SK-N-SH treated with all-trans-retinoic acid at 6 μM for 48 hours (cell line): ENCODE results near the gene S1PR4.

Experiments used
- ATAC-seq: fragments of 200-7000 bp; cut with Tn5 transposase; 3 replicates; pipeline ENCODE4 v1.9.1; 2020; ENCODE audit warnings: mild to moderate bottlenecking, moderate library complexity
- ARNTL ChIP-seq: fragments of 450-650 bp; formaldehyde crosslinking; IDR thresholded peaks from 2 replicates; pipeline ENCODE4 v1.5.0; 2020; ENCODE audit warnings: low read depth, mild to moderate bottlenecking, moderate library complexity, borderline replicate concordance
- BACH2 ChIP-seq: fragments of 250-450 bp; sonication (Bioruptor Pico); IDR thresholded peaks from 2 replicates; pipeline ENCODE4 v1.9.0; 2021; ENCODE audit warnings: mild to moderate bottlenecking, borderline replicate concordance
- CREB5 ChIP-seq: fragments of 250-450 bp; sonication (Bioruptor Pico); IDR thresholded peaks from 2 replicates; pipeline ENCODE4 v1.5.1; 2020; ENCODE audit warnings: low read depth, mild to moderate bottlenecking, moderate library complexity
- CSDC2 ChIP-seq: fragments of 250-450 bp; sonication (Bioruptor Pico); IDR thresholded peaks from 2 replicates; pipeline ENCODE4 v1.5.0; 2020; ENCODE audit warnings: mild to moderate bottlenecking, moderate library complexity
- ESRRG ChIP-seq: fragments of 250-450 bp; sonication (Bioruptor Pico); IDR thresholded peaks from 2 replicates; pipeline ENCODE4 v1.6.1; 2021; ENCODE audit warnings: mild to moderate bottlenecking
- GLIS3 ChIP-seq: fragments of 250-450 bp; sonication (Bioruptor Pico); IDR thresholded peaks from 2 replicates; pipeline ENCODE4 v1.5.0; 2020; ENCODE audit warnings: mild to moderate bottlenecking, moderate library complexity
- POU6F1 ChIP-seq: fragments of 250-450 bp; sonication (Bioruptor Pico); IDR thresholded peaks from 2 replicates; pipeline ENCODE4 v1.8.0; 2021; ENCODE audit warnings: low read depth, mild to moderate bottlenecking, moderate library complexity, borderline replicate concordance
- PPARA ChIP-seq: fragments of 250-450 bp; sonication (Bioruptor Pico); IDR thresholded peaks from 2 replicates; pipeline ENCODE4 v1.5.0; 2020; ENCODE audit warnings: mild to moderate bottlenecking, borderline replicate concordance
- RARB ChIP-seq: fragments of 250-450 bp; sonication (Bioruptor Pico); IDR thresholded peaks from 2 replicates; pipeline ENCODE4 v1.8.0; 2021; ENCODE audit warnings: mild to moderate bottlenecking, moderate library complexity
- SNAI2 ChIP-seq: fragments of 250-450 bp; sonication (Bioruptor Pico); IDR thresholded peaks from 2 replicates; pipeline ENCODE4 v1.5.0; 2020; ENCODE audit warnings: mild to moderate bottlenecking, moderate library complexity
- TOX ChIP-seq: fragments of 250-450 bp; sonication (Bioruptor Pico); IDR thresholded peaks from 2 replicates; pipeline ENCODE4 v1.8.0; 2021; ENCODE audit warnings: mild to moderate bottlenecking, moderate library complexity, borderline replicate concordance
- TSHZ2 ChIP-seq: fragments of 250-450 bp; sonication (Bioruptor Pico); IDR thresholded peaks from 2 replicates; pipeline ENCODE4 v1.5.0; 2020; ENCODE audit warnings: mild to moderate bottlenecking, moderate library complexity
- ZC3H10 ChIP-seq: fragments of 250-450 bp; sonication (Bioruptor Pico); IDR thresholded peaks from 2 replicates; pipeline ENCODE4 v1.5.1; 2021; ENCODE audit warnings: mild to moderate bottlenecking, moderate library complexity
- ZFP30 ChIP-seq: fragments of 450-650 bp; formaldehyde crosslinking; IDR thresholded peaks from 2 replicates; pipeline ENCODE4 v1.5.0; 2022; ENCODE audit warnings: mild to moderate bottlenecking, moderate library complexity
- ZNF565 ChIP-seq: fragments of 450-650 bp; formaldehyde crosslinking; conservative IDR thresholded peaks from 2 replicates; pipeline ENCODE4 v1.5.0; 2020; ENCODE audit warnings: low read depth, mild to moderate bottlenecking, moderate library complexity
- ZNF70 ChIP-seq: fragments of 450-650 bp; formaldehyde crosslinking; IDR thresholded peaks from 2 replicates; pipeline ENCODE4 v1.5.0; 2020; ENCODE audit warnings: mild to moderate bottlenecking, moderate library complexity
- ZNF8 ChIP-seq: fragments of 450-650 bp; formaldehyde crosslinking; IDR thresholded peaks from 2 replicates; pipeline ENCODE4 v1.5.0; 2020; ENCODE audit warnings: mild to moderate bottlenecking, moderate library complexity

S1PR4 gene

GRCh38 chr19:3196064-3196932 is 17.7 kb downstream of the S1PR4 start:
- TF ChIP-seq ZNF8 (CRISPR knock-in tag) (no peak), ZC3H10 (CRISPR knock-in tag) (no peak), ESRRG (no peak), RARB (CRISPR knock-in tag) (no peak), GLIS3 (CRISPR knock-in tag) (no peak), BACH2 (CRISPR knock-in tag) (no peak), ARNTL (CRISPR knock-in tag) (no peak), CREB5 (CRISPR knock-in tag) (no peak), POU6F1 (CRISPR knock-in tag) (no peak), TSHZ2 (CRISPR knock-in tag) (no peak), PPARA (CRISPR knock-in tag) (no peak)
- TF ChIP-seq, all 23 proteins: peak for 0
- ATAC-seq: no peak

GRCh38 chr19:3196933-3197205 is 18.3 kb downstream of the S1PR4 start:
- no peak for ATAC-seq

More at GRCh38 chr19:3196933-3197205, 18.3 kb downstream of the S1PR4 start:
- TF ChIP-seq ZC3H10 (CRISPR knock-in tag) (no peak), CSDC2 (no peak), ZNF70 (CRISPR knock-in tag) (no peak), CREB5 (CRISPR knock-in tag) (no peak), POU6F1 (CRISPR knock-in tag) (no peak), BACH2 (CRISPR knock-in tag) (no peak), SNAI2 (no peak), ZNF565 (CRISPR knock-in tag) (no peak), RARB (CRISPR knock-in tag) (no peak), ARNTL (CRISPR knock-in tag) (no peak), TSHZ2 (CRISPR knock-in tag) (no peak), TOX (CRISPR knock-in tag) (no peak), ZFP30 (CRISPR knock-in tag) (no peak)
